HEK293T (cell line): ENCODE measurements around the gene ELAPOR1.

ENCODE experiments used
- ARNT ChIP-seq: fragments of 450-650 bp; IDR thresholded peaks from 2 replicates; pipeline ENCODE4 v1.6.1; 2017; ENCODE audit warnings: mild to moderate bottlenecking
- BHLHE40 ChIP-seq: fragments of 450-650 bp; IDR thresholded peaks from 2 replicates; pipeline ENCODE4 v1.6.1; 2016; ENCODE audit warnings: mild to moderate bottlenecking, moderate library complexity, borderline replicate concordance
- CTBP1 ChIP-seq: fragments of 450-650 bp; IDR thresholded peaks from 2 replicates; pipeline ENCODE4 v1.6.1; 2016; ENCODE audit warnings: borderline replicate concordance
- ELF4 ChIP-seq: fragments of 450-650 bp; IDR thresholded peaks from 2 replicates; pipeline ENCODE4 v1.6.1; 2017; ENCODE audit warnings: antibody characterized with exemption
- FOXK2 ChIP-seq: fragments of 450-650 bp; IDR thresholded peaks from 2 replicates; pipeline ENCODE4 v1.6.1; 2016; ENCODE audit warnings: mild to moderate bottlenecking
- FOXM1 ChIP-seq: fragments of 450-650 bp; IDR thresholded peaks from 2 replicates; pipeline ENCODE4 v1.6.1; 2017; ENCODE audit warnings: mild to moderate bottlenecking, borderline replicate concordance
- HDGF ChIP-seq: fragments of 450-650 bp; IDR thresholded peaks from 2 replicates; pipeline ENCODE4 v1.6.1; 2017; ENCODE audit warnings: antibody characterized with exemption, borderline replicate concordance
- L3MBTL2 ChIP-seq: fragments of 450-650 bp; conservative IDR thresholded peaks from 2 replicates; pipeline ENCODE4 v1.6.1; 2016; ENCODE audit warnings: mild to moderate bottlenecking
- SP1 ChIP-seq: fragments of 450-650 bp; IDR thresholded peaks from 2 replicates; pipeline ENCODE4 v1.6.1; 2017
- TF ChIP-seq, protein P1 (sequence below): fragments of 450-650 bp; IDR thresholded peaks from 2 replicates; pipeline ENCODE4 v1.6.1; 2016

- TF ChIP-seq ARNT (no peak), BHLHE40 (no peak), FOXK2 (no peak), CTBP1 (no peak), SP1 (no peak), ELF4 (no peak), FOXM1 (no peak), HDGF (no peak), L3MBTL2 (no peak)
- TF ChIP-seq, protein P1, sequence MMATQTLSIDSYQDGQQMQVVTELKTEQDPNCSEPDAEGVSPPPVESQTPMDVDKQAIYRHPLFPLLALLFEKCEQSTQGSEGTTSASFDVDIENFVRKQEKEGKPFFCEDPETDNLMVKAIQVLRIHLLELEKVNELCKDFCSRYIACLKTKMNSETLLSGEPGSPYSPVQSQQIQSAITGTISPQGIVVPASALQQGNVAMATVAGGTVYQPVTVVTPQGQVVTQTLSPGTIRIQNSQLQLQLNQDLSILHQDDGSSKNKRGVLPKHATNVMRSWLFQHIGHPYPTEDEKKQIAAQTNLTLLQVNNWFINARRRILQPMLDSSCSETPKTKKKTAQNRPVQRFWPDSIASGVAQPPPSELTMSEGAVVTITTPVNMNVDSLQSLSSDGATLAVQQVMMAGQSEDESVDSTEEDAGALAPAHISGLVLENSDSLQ, result no peak
Observed at GRCh38 chr1:109096120-109096519, 17.8 kb upstream of the ELAPOR1 start.
